ENCODE data around the gene KLF9.

The KLF9 gene

DNA sequence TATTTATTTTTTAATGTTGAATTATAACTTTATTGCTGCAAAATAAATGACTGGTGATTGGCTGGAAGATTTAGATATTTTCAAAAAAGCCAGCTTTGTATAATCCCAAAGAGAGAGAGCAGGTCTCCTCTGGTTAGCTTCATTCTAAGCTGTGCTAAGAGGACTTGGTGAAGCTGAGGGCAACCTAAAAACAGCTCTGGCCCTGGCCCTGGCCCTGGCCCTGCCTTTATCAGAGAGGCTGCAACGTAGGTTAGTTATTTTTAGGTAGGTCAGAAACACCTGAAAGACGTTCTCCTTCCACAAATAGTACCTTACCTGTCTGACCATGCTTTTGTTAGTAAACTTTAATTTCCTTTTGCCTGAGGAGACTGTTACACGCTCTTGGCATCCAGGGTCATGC lies 58.7 kb downstream of the KLF9 start:
- no peak for DNase-seq (ENCODE audit: low read depth)

DNA sequence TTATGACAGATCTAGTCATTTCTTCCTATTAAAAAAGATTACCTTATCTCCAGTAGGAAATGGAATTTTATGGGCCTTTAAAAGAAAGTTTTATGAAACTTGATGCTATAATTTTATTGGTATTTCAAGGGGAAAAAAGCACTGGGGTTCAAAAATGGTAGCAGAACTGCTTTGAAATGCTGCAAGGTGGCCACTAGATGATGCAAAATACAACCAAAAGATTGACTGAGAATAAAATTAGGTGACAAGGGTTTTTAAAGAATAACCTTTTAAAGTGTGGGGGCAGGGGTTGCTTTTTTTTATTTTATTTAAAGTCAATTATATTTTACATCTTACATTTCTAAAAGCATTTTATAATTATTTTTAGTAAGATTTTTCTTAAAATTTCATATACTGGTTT lies 61.7 kb downstream of the KLF9 start:
- DNase-seq (ENCODE audit: low read depth) = no peak

DNA sequence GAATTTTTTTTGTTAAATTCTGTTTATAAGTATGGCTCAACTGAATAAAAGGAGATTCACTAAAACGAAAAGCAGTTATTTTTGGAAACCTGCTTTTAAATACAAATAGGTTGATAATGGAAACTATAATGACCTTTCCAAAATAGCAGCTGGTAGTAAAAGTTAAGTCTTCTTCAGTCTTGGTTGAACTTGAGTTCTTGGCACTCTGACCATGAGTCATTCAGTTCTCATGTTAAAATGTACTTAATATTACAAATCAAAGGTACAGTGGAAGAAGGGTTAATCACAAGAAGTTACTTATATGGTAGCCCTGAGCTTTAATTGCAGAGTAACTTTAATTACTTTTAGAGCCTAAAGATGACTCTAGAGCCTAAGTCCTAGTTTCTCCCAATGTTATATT lies 62.1 kb downstream of the KLF9 start:
- DNase-seq (ENCODE audit: low read depth) = no peak

DNA sequence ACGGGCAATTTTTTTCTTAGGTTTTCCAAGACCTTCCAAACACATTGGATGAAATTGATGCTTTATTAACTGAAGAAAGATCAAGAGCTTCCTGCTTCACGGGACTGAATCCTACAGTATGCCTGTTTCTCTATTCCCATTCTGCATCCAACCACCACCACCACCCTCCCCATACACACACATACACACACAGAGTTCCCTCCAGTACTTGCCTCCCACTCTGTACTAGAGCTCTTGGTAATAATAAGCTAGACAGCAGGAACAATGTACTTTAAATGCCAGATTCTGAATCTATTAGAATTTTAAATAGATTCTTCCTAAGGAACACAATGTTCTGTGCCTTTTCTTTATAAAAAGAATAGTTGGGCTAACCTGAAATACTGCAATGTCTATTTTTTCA lies 67.4 kb downstream of the KLF9 start:
- DNase-seq (ENCODE audit: low read depth) = no peak

DNA sequence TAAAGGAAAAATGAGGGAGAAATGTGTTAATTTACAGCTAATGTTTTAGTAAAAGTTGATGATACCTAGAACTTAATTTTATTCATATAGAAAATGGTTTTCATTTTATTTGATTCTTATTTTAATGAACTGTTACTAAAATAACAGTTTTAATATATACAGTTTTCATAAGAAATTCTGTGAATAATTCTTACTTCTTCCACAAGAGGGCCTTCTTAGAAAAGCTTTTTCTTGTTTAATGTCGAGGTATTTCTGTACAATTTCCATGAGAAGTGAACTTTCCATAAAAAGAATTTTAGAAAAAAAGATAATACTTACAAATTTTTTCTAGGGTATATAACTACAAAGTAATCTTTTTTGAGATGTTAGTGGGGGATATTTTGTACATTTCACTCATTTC lies 73.9 kb downstream of the KLF9 start:
- peak; percentile 3 for DNase-seq (ENCODE audit: low read depth)
